KBM-7 (cell line): ENCODE measurements around the gene TK2.
"Not testable (repeated sequence)": the region's sequence is repeated elsewhere in the genome, so short reads cannot be mapped to it uniquely, and the experiment has no call there.

Experiments
- DNase-seq: peaks from one replicate; pipeline ENCODE4 v3.0.0-alpha.2; 2015
- in situ Hi-C: fragments of 300-500 bp; cut with MboI; formaldehyde crosslinking; loops from 2 replicates; pipeline ENCODE4 v1.14.3; 2020; ENCODE audit warnings: low sequenced_read_pairs, low pct_unique_long_range_greater_than_20kb, mixed read lengths

The TK2 gene

GRCh38 chr16:66525396-66526180 lies 24.3 kb downstream of the TK2 start:
- in situ Hi-C loops, result no loop called here

GRCh38 chr16:66524601-66525164 lies 25.2 kb downstream of the TK2 start:
- in situ Hi-C loops, result no loop called here
- DNase-seq, result peak; percentile 96

More at GRCh38 chr16:66525396-66526180, 24.3 kb downstream of the TK2 start:
- DNase-seq, result peak; percentile 29

DNA sequence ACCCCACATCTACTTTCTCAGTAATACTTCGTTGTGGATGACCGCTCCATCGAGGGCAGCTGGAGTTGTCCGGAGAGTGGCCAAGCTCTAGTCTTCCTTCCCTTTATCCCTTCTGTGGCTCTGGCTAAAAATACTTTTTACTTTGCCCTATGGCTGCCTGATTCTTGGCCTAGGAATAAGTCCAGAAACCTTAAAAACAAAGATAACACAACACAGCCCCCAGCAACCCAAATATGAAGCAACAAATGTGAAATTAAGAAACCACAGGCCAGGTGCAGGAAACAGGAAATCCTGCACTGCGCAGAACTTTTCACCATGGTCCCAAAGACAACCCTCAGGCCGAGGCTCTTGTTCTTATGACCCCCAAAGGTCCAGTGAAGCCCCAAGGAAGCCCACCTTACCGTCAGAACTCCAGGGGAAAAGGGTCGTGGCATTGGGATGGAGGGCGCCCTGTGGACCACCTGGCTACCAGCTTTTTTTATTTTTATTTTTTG lies 26.0 kb downstream of the TK2 start:
- in situ Hi-C loops, result no loop called here
- peak; percentile 95 for DNase-seq

DNA sequence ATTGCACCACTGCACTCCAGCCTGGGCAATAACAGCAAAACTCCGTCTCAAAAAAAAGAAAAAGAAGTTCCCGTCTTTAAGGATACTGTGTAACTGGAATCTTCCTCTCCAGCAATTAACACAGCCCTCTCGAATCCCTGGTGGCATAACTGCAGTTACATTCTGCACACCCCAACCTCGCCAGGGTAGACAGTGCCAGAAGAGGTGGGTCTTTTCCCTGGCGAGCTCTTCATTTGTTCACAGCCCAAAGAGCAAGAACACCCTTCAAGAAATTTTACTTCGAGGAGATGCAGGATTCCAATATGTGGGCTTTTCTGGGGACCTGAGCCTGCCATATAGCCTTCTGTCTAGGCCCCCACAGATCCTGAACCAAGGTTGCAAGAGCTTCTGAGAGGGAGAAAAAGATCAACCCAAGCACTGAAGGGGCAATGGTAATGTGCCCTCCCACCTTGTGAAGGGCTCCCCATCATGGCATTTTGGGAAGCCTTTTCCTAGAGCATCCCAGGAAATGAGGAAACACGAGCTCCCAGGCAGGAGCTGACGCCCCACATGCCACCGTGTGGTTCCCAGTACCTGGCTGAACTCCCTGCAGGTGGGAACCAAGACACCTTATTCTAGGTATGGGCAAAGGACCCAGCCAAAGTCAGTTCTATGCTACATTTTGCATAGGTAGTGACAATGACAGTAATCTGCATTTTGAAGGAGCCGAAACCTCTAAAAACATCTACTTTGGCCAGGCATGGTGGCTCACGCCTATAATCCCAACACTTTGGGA lies 26.9 kb downstream of the TK2 start:
- DNase-seq, result no peak

GRCh38 chr16:66521951-66522771 lies 27.8 kb downstream of the TK2 start:
- DNase-seq, result peak; percentile 90
- in situ Hi-C loops, result no loop called here

More for the DNA sequence above, 26.9 kb downstream of the TK2 start:
- in situ Hi-C loops, result no loop called here

DNA sequence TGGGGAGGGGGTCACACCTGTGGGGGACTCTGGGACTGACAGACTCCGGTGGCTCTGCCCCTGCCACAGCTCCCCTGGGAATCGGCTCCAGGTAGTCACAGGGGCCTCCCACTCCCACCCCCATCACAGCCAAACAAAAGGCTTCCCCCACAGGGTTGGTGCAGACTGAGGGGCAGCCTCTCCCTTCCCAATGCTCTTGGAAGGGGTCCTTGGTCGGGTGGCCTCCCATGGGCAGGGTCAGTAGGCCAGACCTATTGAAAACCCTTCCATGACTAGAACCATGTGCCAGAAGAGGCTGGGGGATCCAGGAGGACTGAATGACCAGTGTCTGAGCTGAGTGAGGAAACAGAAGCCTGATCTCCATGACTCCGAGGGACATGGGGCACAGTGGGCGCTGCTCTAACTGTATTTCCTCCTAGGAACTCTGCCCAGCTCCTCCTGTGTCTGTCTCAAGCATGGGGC lies 28.6 kb downstream of the TK2 start:
- in situ Hi-C loops, result no loop called here
- DNase-seq, result no peak

DNA sequence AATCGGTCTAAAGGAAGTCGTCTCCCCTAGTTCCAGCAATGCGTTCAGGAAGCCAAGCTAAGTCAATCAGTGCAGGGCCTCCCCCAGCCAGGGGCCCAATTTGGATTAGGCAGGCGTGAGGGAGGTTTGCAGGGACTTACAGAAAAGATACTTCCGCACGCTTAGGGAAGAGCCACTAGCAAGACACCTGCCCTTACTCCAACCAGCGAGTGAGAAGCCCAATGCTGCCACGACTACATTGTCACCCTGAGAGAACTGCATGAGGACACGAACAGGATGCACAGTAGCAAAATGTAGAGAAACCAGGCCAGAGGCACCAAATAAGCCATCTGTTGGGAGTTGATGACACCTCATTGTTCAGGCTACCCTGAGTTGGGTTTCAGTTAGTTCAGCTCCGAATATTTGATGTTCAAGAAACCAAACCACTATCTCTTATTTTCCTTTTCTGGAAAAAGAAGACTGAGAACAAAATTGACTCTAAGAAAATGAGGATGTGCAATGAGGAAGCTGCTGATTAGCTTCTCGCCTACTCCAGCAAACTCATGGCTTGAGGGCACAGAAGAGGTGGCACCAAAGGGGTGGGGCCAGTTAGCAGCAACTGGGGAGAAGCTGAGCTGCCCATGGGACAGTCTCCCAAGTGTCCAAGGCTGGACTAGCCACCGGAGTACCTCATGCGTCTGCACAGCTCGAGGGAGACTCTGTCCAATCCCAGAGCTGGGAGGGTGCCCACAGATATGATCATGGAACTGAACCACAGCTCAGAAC lies 29.3 kb downstream of the TK2 start:
- in situ Hi-C loops, result no loop called here
- DNase-seq, result peak; percentile 65

DNA sequence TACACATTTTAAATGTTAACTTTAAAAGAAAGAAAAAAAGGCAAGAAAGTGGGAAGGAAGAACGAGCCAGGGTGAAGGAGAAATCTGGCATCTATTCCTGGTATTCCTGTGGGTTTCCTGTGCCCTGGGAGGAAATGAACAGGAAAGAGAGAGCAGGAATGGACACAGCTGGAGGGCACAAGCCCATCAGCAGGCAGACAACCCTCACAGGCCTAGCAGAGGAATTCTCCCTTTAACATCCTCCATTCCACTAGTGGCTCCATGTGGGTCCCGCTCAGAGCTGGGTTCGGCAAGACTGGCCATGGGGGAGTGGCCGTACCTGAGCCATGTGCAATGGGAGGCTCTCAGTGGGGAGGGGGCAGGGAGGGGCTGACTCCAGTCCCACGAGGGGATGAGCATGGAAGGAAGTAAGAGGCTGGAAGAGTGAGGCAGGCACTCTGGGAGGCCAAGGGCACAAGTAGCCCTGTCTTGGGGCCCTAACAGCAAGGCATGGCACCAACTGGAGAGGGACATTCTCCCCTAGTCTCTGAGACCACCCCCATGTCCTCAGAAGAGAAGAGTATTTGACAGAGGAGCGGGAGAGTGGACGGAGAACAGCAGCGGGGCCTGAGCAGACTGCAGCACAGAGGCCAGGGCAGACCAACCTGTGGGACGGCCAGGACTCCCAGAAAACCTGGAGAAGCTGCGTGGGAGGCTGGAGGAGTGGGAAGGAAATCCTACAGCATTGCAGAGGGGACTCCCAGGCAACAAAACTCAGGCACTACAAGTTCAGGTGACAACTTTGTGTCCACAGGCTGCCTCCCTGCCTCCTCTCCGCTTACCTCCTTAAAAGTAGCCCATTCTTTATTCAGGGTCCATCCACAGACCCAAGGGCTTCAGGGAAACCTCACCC lies 30.2 kb downstream of the TK2 start:
- DNase-seq, result no peak
- in situ Hi-C loops, result no loop called here

GRCh38 chr16:66517586-66518263 lies 32.2 kb downstream of the TK2 start:
- in situ Hi-C loops, result no loop called here

GRCh38 chr16:66516808-66517585 lies 32.9 kb downstream of the TK2 start:
- peak; percentile 97 for DNase-seq
- in situ Hi-C loops, result no loop called here

More at GRCh38 chr16:66517586-66518263, 32.2 kb downstream of the TK2 start:
- no peak for DNase-seq

- in situ Hi-C loops, result no loop called here
- no peak for DNase-seq
Observed at GRCh38 chr16:66516509-66516807, 33.5 kb downstream of the TK2 start.

DNA sequence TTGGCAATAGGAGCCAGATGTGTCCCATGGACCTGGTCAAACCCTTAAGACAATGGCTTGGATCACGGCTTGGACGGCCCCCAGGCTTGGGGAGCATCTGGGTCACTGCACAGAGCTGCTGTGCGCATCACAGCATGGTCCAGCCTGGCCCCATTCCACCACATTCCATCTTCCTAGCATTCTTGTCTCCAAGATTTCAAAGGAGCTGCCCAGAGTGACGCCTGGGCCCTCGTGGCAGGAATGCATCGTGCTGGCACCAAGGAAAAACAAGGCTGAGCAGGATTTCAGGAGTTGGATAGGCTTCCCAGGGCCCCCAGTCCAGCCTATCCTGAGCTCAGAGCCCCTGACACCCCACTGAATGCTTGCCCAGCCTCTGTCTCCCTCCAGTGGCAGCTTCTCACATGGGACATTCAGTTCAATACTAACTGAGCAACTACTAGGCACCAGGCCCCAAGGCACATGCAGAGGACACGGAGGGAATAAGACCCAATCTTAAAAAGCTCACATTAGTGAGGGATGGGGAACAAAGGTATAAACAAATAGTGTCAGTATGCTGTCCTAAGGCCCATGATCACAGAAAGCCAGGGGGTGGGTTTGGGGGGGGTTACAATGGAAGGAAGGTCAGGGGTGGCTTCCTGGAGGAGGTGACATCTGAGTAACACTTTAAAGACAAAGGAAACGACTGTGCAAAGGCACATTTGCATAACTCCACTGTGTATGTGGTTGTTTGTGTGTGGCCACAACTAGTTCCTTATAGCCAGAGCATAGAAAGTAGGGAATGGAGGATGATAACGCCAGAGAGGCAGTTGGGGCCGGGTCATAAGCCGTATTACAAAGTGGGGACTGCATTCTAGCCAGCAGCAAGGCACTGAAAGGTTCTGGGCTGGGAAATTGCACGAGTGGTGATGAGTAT lies 34.1 kb downstream of the TK2 start:
- DNase-seq, result peak; percentile 32
- in situ Hi-C loops, result no loop called here

DNA sequence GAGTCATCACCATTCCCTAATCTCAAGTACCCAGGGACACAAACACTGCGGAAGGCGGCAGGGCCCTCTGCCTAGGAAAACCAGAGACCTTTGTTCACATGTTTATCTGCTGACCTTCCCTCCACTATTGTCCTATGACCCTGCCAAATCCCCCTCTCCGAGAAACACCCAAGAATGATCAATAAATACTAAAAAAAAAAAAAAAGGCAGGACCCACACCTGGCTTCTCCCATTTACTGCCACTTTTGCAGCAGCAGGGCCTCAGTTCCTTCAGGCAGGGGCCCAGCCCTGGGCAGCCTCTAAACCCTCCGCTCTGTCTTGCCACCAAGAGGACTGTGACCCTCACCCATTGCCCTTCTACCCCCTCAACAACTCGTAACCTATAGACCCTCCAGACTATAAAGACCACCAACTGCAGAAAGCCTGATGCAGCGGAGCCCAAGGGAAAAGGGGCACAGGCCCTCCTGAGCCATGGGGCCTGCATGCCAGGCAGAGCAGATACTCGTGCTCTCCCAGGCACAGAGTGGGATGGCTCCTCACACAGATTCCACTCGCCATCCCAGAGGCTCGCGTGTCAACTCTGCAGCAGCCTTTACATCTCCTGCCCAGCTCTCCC lies 34.8 kb downstream of the TK2 start:
- DNase-seq, in situ Hi-C loops: not testable (repeated sequence)

GRCh38 chr16:66514391-66514790 lies 35.5 kb downstream of the TK2 start:
- in situ Hi-C loops, DNase-seq: not testable (repeated sequence)
